Pancreas (tissue), 10 donors: ENCODE results near the gene CCDC102B. TPM values are rescaled to one million over a fixed set of nuclear protein-coding genes. Genes with fewer than 3 reads are reported as not detected.

Source experiments
- ATAC-seq, 4 donors: fragments of 200-7000 bp; cut with Tn5 transposase; one replicate each; pipeline versions ENCODE4 v1.8.0 to v1.9.1; 2020; ENCODE audit warnings: mild to moderate bottlenecking in 4 of 4, moderate library complexity in 4 of 4
- DNase-seq, 6 donors: peaks; one replicate each; pipeline ENCODE4 v3.0.0-alpha.2; 2020
- FAIRE-seq: peaks from 2 replicates; lab custom pipeline; 2012; peaks lifted over from hg19 to GRCh38; lab: Jason Lieb, UNC
- H3K27ac ChIP-seq, 4 donors: fragments of 200-600 bp; sonication (generic); 1 replicate in 3 of 4; 2 replicates in 1 of 4; pipeline versions ENCODE4 v1.5.0 to v1.8.0; 2020
- H3K27me3 ChIP-seq, 4 donors: fragments of 200-600 bp; one replicate each; pipeline ENCODE4 v1.8.0; 2021
- H3K36me3 ChIP-seq, 3 donors: fragments of 200-600 bp; sonication (generic) in 1 of 3; one replicate each; pipeline versions ENCODE4 v1.5.0 to v1.8.0; 2020 to 2021
- H3K4me1 ChIP-seq, 3 donors: fragments of 200-600 bp; one replicate each; pipeline ENCODE4 v1.8.0; 2021
- H3K4me3 ChIP-seq, 4 donors: fragments of 200-600 bp; sonication (generic) in 2 of 4; one replicate each; pipeline versions ENCODE4 v1.5.0 to v1.8.0; 2020 to 2021
- H3K9me3 ChIP-seq, 4 donors: fragments of 200-600 bp; one replicate each; pipeline ENCODE4 v1.8.0; 2021
- CTCF ChIP-seq, 4 donors: fragments of 200-600 bp; sonication (generic) in 3 of 4; IDR thresholded peaks; one replicate each; pipeline versions ENCODE4 v1.5.0 to v1.8.0; 2021; ENCODE audit warnings: antibody characterized with exemption in 4 of 4
- WGBS, 2 donors: extraction: QIAGEN DNeasy Blood & Tissue Kit; methylation state at CpG; one replicate each; pipeline ENCODE4 v1.1.7; 2013; 5-methylcytosine and 5-hydroxymethylcytosine counted together
- intact Hi-C, 3 donors: fragments of 100-400 bp; cut with DNase I; formaldehyde crosslinking; loops; one replicate each; pipeline versions ENCODE4 v1.11.1 to v1.14.2; 2022
- polyA plus RNA-seq, 2 donors: library from polyadenylated mRNA; stranded (reverse); fragments of 200-250 nt; gene quantifications; one replicate each; pipeline ENCODE4 v1.2.3, GENCODE V29; 2013
- total RNA-seq, 6 donors: library from RNA; stranded (reverse); fragmentation: NEBNext Ultra II Directional in 4 of 6; extraction: Animal tissue kit (Norgen Biotek cat#: 25700) in 4 of 6; gene quantifications; one replicate each; pipeline versions ENCODE4 v1.2.1 to v1.2.4, GENCODE V29; 2021 to 2023
- donor health status: healthy with polysubstance abuse.
- donor health status: DM: no; HTN: no; CAD: no; lungs with moderate emphysema.
- donor health status: DM: no; HTN: no; CAD: no.
- donor health status: control.
- donor health status: control.
- donor health status: Bipolar disorder and iron deficiency.
- donor health status: DM: yes; HTN: yes; CAD: no.
- donor health status: DM: no; HTN: no; CAD: no.
- donor health status: DM: no; HTN: no; CAD: no.
- donor health status: DM: yes; HTN: yes; CAD: no.

Gene CCDC102B
- total and polyA plus RNA-seq, 8 donors: 0.99 to 6.2 (median 1.6) TPM

GRCh38 chr18:68818584-68818983 is 20.7 kb downstream of the CCDC102B start:
- Histone ChIP-seq H3K9me3 (no peaks in the 10 kb centered on the region), H3K4me1 (no peaks in the 10 kb centered on the region), H3K27ac (no peak overlapping the region), H3K27me3 (no peaks in the 10 kb centered on the region), H3K36me3 (no peaks in the 10 kb centered on the region), H3K4me3 (no peak overlapping the region)
- WGBS, 2 donors: 41 to 45% methylated on average over 2 of the region's 2 CpGs
- no peak for DNase-seq
- intact Hi-C loops: no loop called here
- no peak for ATAC-seq
- FAIRE-seq: no peak
- no peak for TF ChIP-seq CTCF (IDR thresholded peaks at IDR 0.05)

GRCh38 chr18:68822926-68823325 is 25.0 kb downstream of the CCDC102B start:
- Histone ChIP-seq H3K9me3 (no peaks in the 10 kb centered on the region), H3K36me3 (no peaks in the 10 kb centered on the region), H3K27me3 (no peaks in the 10 kb centered on the region), H3K4me1 (no peaks in the 10 kb centered on the region), H3K27ac (no peak overlapping the region), H3K4me3 (no peak overlapping the region)
- WGBS, 2 donors: 74 to 81% methylated on average over 5 of the region's 5 CpGs
- intact Hi-C loops: no loop called here
- DNase-seq: no peak
- ATAC-seq: no peak
- no peak for TF ChIP-seq CTCF (IDR thresholded peaks at IDR 0.05)
- no peak for FAIRE-seq

- Histone ChIP-seq H3K9me3 (no peaks in the 10 kb centered on the region), H3K4me1 (no peaks in the 10 kb centered on the region), H3K4me3 (no peak overlapping the region), H3K27me3 (no peaks in the 10 kb centered on the region), H3K36me3 (no peaks in the 10 kb centered on the region), H3K27ac (no peak overlapping the region)
- FAIRE-seq (no peak), ATAC-seq (peak in 1 of 4 donors; percentile 30), DNase-seq (no peak)
- intact Hi-C loops: no loop called here
- WGBS, 2 donors: 59 to 71% methylated on average over 3 of the region's 3 CpGs
- no peak for TF ChIP-seq CTCF (IDR thresholded peaks at IDR 0.05)
Measured at GRCh38 chr18:68826121-68826520, 28.2 kb downstream of the CCDC102B start.

GRCh38 chr18:68830256-68831045 is 32.6 kb downstream of the CCDC102B start:
- 60 to 65% methylated on average over 2 of the region's 2 CpGs for WGBS, 2 donors
- TF ChIP-seq CTCF (IDR thresholded peaks at IDR 0.05): no peak
- DNase-seq (no peak), ATAC-seq (no peak), FAIRE-seq (no peak)
- Histone ChIP-seq H3K27me3 (no peaks in the 10 kb centered on the region), H3K4me3 (no peak overlapping the region), H3K27ac (no peak overlapping the region), H3K9me3 (no peaks in the 10 kb centered on the region), H3K36me3 (no peaks in the 10 kb centered on the region), H3K4me1 (no peaks in the 10 kb centered on the region)
- intact Hi-C loops: no loop called here

- 31 to 36% methylated on average over 5 of the region's 5 CpGs for WGBS, 2 donors
- DNase-seq (no peak), FAIRE-seq (no peak), ATAC-seq (no peak)
- no peaks in the 10 kb centered on the region for H3K9me3 ChIP-seq
- intact Hi-C loops: no loop called here
- no peaks in the 10 kb centered on the region for H3K27me3 ChIP-seq
- H3K4me3 ChIP-seq: no peak overlapping the region
- H3K4me1 ChIP-seq: no peaks in the 10 kb centered on the region
- TF ChIP-seq CTCF (IDR thresholded peaks at IDR 0.05): no peak
- H3K27ac ChIP-seq: no peak overlapping the region
- H3K36me3 ChIP-seq: no peaks in the 10 kb centered on the region
Measured at GRCh38 chr18:68833756-68834155, 35.9 kb downstream of the CCDC102B start.
